Measurements from ENCODE around the gene HCRT.
"Not testable (repeated sequence)": the region's sequence is repeated elsewhere in the genome, so short reads cannot be mapped to it uniquely, and the experiment has no call there.

The HCRT gene

DNA sequence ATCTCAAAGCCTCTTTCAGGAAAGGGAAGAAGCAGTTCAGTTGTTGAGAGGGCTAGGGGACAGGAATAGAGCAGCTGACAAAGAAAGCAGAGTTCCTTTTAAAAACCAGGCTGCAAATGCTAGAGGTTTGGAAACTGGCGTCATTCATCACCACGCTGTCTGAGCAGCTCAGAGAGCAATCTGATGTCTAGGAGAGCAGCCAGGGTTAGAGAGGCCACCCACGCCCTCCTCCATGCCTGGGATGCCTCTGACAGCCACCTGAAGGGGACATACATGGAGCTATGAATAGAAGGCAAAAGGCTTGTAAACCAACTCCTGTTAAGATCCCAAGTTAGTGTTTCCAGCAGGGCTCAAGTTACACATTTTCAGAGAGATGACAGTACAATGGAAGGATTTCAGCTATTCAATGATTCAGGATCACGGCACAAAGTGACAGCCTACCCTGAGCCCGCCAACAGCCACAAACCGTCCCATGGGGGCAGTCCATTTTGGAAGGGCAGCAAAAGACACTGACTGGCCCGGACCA, 42.8 kb downstream of the HCRT start:
- in situ Hi-C loops (cut with MboI; ENCODE audit: low pct_unique_long_range_greater_than_20kb, low sequenced_read_pairs, unreplicated experiment): no loop called here
- DNase-seq (ENCODE audit: low spot score): no peak
- TF ChIP-seq, protein P1, sequence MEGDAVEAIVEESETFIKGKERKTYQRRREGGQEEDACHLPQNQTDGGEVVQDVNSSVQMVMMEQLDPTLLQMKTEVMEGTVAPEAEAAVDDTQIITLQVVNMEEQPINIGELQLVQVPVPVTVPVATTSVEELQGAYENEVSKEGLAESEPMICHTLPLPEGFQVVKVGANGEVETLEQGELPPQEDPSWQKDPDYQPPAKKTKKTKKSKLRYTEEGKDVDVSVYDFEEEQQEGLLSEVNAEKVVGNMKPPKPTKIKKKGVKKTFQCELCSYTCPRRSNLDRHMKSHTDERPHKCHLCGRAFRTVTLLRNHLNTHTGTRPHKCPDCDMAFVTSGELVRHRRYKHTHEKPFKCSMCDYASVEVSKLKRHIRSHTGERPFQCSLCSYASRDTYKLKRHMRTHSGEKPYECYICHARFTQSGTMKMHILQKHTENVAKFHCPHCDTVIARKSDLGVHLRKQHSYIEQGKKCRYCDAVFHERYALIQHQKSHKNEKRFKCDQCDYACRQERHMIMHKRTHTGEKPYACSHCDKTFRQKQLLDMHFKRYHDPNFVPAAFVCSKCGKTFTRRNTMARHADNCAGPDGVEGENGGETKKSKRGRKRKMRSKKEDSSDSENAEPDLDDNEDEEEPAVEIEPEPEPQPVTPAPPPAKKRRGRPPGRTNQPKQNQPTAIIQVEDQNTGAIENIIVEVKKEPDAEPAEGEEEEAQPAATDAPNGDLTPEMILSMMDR (IDR thresholded peaks at IDR 0.05; ENCODE audit: extremely low read depth, insufficient read depth, missing control alignments): no peak

DNA sequence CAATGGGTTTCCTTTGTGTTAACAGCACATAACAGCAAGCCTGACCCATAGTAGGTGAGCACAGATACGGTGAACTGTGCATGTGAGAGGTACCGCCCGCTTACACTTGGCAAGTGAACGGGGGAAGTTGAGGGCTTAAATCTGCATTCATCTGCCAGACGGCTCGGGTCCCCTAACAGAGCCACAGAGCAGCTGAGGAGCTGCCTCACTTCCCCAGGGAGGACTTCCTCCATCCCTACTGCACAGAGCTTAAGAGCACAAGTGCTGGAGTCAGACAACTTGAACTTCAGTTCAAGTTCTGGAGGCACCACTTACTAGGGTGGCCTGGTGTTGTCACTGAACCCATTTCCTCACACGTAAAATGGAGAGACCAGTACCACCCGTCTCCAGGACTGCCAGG, 43.9 kb downstream of the HCRT start:
- in situ Hi-C loops (cut with MboI; ENCODE audit: low pct_unique_long_range_greater_than_20kb, low sequenced_read_pairs, unreplicated experiment): no loop called here
- DNase-seq (ENCODE audit: low spot score): no peak
- TF ChIP-seq, protein P1 (IDR thresholded peaks at IDR 0.05; ENCODE audit: extremely low read depth, insufficient read depth, missing control alignments): no peak

DNA sequence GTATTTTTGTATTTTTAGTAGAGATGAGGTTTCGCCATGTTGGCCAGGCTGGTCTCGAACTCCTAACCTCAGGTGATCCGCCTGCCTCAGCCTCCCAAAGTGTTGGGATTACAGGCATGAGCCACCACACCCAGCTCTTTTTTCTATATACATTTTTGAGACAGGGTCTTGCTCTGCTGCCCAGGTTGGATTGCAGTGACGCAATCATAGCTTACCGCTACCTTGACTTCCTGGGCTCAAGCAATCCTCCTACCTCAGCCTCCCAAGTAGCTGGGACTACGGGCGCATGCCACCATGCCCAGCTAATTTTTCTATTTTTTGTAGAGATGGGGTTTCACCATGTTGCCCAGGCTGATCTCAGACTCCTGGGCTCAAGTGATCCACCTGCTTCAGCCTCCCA, 44.6 kb downstream of the HCRT start:
- in situ Hi-C loops (cut with MboI; ENCODE audit: low pct_unique_long_range_greater_than_20kb, low sequenced_read_pairs, unreplicated experiment); DNase-seq (ENCODE audit: low spot score): not testable (repeated sequence)

DNA sequence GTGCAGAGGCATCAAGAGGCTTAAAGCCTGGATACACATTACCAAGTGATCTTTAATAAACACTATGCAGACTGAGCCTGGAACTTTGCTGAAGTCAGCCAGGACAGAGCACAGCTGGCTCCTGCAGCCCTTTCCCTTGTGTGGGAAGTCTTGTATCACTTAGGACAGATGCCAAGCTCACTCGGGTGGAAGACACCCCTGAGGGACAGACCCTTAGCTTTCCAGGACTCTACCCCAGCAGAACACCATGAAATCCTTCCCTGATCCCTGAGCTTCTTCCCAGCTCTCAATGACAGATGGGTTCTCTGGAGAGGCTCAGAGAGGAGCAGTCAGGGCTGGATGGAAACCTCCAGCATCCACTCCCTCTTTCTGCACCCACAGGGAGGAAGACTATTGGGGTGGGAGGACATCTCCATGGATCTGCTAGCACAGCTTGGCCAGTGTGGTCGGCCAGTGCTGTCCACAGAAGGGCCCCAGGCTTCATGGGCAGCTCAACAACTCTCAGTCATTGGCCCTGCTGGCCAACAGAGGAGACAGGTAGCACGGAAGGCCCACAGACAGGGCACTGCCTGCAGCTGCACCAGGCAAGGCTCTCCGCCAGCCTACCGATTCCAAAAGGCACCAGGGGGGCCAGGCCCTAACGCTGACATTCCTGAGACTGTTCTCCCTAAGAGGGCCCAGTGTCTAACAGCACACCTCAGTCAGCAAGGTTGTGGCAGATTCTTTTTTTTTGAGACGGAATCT, 46.3 kb downstream of the HCRT start:
- no peak for DNase-seq (ENCODE audit: low spot score)
- TF ChIP-seq, protein P1 (IDR thresholded peaks at IDR 0.05; ENCODE audit: extremely low read depth, insufficient read depth, missing control alignments): no peak
- in situ Hi-C loops (cut with MboI; ENCODE audit: low pct_unique_long_range_greater_than_20kb, low sequenced_read_pairs, unreplicated experiment): no loop called here

DNA sequence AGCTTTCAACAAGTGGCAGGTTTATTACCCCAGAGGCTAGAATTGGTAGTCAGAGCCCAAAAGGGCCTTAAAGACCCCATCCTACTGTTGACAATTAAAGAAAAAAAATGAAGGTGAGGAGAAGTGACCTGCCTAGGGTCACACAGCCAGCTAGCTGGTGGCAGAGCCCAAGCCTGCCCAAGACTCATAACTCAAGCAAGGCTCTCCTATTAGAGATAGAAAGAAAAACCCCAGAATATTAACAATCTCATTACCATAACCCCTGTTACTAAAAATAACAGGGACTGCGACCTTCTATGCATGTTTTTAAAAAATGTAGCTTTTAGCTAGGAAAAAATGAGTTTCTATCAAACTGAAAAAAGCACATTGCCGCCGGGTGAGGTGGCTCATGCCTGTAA, 48.6 kb downstream of the HCRT start:
- in situ Hi-C loops (cut with MboI; ENCODE audit: low pct_unique_long_range_greater_than_20kb, low sequenced_read_pairs, unreplicated experiment): no loop called here
- TF ChIP-seq, protein P1 (IDR thresholded peaks at IDR 0.05; ENCODE audit: extremely low read depth, insufficient read depth, missing control alignments): no peak
- DNase-seq (ENCODE audit: low spot score): no peak

DNA sequence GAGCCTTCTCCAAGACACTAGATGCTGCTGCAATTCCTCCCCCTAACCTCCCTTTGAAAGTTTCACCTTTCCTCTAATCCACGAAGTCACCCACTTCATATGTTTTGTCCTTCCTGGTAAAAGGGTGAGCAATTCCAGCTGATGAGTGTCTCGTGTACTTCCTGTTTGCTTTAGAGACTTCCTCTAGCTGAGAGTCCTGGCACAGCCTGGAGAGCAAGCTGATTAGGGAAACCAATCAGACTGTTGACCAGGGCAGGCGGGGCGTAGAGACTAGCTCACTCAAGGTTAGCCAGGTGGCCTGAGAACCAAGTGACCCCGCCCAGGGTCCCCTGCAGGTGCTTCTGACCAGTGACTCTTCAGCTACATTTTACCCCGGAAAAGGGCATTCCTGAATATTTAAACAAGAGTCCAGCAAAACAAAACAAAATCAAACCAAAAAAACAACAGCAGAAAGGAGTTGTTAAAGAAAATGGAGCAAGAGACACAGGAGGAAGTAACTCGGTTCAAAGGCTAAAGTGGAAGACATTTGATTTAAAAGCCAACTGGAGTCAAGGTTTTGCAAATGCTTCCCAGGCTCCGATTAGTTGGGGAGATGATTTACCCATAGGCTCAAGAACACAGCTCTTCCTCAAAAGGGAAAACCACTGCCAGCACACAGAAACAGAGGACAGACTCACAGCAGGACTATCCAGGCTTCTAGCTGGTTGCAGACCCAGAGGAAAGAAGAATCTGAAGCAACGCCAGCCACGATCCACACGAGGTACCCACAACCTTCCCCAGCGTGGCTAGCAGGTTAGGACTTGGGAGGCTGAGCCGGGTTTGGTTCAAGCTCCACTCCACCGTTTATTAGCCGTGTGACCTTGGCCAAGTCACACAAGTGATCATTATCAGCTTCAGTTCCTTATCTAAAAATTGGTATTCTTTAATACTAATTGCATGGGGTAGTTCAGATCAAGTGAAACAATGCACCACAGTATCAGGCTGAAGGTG, 49.3 kb downstream of the HCRT start:
- no peak for DNase-seq (ENCODE audit: low spot score)
- in situ Hi-C loops (cut with MboI; ENCODE audit: low pct_unique_long_range_greater_than_20kb, low sequenced_read_pairs, unreplicated experiment): no loop called here
- TF ChIP-seq, protein P1 (IDR thresholded peaks at IDR 0.05; ENCODE audit: extremely low read depth, insufficient read depth, missing control alignments): no peak
